ENCODE data around the gene RNF121.

GRCh38 chr11:71999798-72000197, 71.0 kb downstream of the RNF121 start:
- TF ChIP-seq PPARG (CRISPR knock-in tag; conservative IDR thresholded peaks at IDR 0.05) = no peak
- TF ChIP-seq ZNF589 (CRISPR knock-in tag; conservative IDR thresholded peaks at IDR 0.05) = no peak
- no peak for TF ChIP-seq PAF1 (CRISPR knock-in tag; IDR thresholded peaks at IDR 0.05)
- no peak for TF ChIP-seq ZNF768 (CRISPR knock-in tag; IDR thresholded peaks at IDR 0.05)
- TF ChIP-seq CCAR2 (optimal IDR thresholded peaks at IDR 0.05; ENCODE audit: low read depth, low read length) = no peak
- TF ChIP-seq SMARCC2 (IDR thresholded peaks at IDR 0.05) = no peak
- TF ChIP-seq, protein P1, sequence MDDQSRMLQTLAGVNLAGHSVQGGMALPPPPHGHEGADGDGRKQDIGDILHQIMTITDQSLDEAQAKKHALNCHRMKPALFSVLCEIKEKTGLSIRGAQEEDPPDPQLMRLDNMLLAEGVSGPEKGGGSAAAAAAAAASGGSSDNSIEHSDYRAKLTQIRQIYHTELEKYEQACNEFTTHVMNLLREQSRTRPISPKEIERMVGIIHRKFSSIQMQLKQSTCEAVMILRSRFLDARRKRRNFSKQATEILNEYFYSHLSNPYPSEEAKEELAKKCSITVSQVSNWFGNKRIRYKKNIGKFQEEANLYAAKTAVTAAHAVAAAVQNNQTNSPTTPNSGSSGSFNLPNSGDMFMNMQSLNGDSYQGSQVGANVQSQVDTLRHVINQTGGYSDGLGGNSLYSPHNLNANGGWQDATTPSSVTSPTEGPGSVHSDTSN (CRISPR knock-in tag; IDR thresholded peaks at IDR 0.05; ENCODE audit: borderline replicate concordance) = no peak
- no peak for TF ChIP-seq IRX3 (CRISPR knock-in tag; IDR thresholded peaks at IDR 0.05; ENCODE audit: borderline replicate concordance, low read depth)

Measured in HepG2 (cell line).